ENCODE data around the gene VAV1.
"Not testable (repeated sequence)": the region's sequence is repeated elsewhere in the genome, so short reads cannot be mapped to it uniquely, and the experiment has no call there.

The VAV1 gene

DNA sequence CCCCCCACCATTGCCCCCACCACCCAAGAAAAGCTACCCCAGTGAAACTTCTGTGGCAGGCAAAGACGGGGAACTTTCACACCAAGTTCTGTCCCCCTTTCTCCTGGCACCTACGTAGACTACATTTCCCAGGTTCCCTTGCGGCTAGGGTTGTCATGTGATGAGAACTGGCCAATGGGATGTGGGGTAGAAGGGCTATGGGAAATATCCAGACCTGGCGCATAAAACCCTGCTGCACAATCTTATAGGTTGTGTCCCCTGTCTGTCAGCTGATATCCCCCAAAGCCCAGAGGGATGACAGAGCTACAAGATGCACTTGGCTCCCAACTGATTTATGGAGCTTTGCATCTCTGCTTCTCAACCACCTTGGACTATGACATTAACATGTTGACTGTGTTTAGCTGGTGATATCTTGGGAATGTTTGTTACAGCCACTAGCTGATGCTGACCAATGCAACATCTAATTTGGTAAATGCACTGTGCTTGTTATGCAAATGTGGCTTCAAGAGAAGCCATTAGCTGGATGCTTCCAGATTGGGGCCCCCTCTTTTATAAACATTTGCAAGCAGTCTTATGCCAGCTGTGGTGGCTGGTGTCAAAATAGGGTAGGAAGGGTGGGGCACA lies 11.3 kb upstream of the VAV1 start:
- DNase-seq (ENCODE audit: low read depth in 2 of 2) = no peak

DNA sequence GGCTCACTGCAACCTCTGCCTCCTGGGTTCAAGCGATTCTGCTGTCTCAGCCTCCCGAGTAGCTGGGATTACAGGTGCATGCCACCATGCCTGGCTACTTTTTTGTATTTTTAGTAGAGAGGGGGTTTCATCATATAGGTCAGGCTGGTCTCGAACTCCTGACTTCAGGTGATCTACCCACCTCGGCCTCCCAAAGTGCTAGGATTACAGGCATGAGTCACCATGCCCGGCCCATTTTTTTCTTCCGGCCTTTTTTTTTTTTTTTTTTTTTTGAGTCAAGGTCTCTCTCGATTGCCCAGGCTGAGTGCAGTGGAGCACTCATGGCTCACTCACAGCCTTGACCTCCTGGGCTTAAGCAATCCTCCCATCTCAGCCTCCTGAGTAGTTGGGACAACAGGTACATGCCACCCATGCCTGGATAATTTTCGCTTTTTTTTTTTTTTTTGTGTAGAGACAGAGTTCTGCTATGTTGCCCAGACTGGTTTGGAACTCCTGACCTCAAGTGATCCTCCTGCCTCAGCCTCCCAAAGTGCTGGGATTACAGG lies 10.2 kb upstream of the VAV1 start:
- DNase-seq (ENCODE audit: low read depth in 2 of 2) = not testable (repeated sequence)

DNA sequence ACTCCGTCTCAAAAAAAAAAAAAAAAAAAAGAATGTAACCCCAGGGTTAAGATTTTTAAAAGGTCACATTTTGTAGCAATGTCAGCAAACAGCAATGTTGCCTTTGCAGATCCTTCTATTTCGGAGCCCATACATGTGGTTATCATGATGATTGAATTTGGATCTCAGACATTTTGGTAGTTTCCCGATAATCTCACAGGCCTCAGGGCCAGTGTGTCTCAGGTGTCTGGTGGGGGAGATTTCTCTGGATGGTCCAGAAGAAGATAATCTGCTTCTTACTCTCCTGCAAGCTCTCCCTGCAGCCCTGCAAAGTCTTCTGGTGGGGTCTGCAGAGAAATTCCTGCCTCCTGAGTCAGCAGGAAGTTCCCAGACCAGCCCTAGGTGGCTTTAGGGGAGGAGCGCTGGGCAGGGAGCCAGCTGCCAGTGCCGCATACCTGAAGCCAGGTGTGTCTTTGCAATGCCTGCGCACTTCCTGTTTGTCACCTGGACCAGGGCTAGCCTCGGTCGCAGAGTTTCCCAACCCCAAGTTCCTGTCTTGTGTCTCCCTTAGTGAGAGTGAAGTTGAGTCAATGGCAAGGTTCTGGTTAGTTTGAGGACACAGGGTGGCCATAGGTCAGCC lies 6.7 kb upstream of the VAV1 start:
- no peak for DNase-seq (ENCODE audit: low read depth in 2 of 2)

DNA sequence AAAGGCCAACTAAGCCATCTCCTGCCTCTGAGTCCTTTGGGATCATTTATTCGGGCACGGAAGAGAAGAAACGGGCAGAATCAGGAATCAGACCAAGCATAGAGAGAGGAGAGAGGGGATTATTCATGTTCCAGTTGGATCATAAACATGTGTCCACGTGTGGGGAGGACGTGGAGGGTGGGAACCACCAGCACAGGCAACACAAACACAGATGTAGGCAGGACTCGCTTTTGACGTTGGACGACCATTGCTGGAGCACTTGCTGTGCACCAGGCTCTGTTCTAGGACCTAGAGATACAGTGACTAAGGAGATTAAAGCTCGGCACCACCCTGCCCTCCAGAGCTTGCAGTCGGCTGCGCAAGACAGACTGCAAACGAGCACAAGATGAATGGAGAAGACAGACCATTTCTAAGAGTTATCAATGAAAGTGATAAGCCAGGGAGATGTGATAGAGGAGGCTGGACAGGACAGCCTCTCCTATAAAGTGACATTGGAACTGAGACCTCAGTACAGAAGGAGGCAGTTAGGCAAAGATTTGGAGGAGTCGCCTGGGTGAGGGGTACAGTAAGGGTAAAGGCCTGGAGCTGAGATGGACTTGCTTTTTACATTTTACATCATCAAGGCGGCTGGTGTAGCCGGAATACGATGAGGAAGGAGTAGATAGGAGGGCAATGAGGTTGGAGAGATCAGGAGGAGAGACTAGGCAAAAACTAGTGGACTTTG lies 6.0 kb upstream of the VAV1 start:
- DNase-seq (ENCODE audit: low read depth in 2 of 2) = no peak

DNA sequence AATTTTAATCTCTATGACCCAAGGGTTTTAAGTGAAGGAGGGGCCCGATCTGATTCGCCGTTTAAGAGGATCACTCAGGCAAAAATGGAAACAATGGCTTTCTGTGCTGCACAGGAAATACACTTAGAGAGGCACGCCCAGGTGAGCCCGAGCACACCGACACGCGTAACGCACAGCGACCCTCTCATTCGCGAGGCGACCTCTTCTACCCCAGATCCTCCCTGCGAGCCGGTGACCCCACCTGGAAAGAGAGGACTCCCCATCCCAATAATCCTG lies 5.5 kb upstream of the VAV1 start:
- no peak for DNase-seq (ENCODE audit: low read depth in 2 of 2)

DNA sequence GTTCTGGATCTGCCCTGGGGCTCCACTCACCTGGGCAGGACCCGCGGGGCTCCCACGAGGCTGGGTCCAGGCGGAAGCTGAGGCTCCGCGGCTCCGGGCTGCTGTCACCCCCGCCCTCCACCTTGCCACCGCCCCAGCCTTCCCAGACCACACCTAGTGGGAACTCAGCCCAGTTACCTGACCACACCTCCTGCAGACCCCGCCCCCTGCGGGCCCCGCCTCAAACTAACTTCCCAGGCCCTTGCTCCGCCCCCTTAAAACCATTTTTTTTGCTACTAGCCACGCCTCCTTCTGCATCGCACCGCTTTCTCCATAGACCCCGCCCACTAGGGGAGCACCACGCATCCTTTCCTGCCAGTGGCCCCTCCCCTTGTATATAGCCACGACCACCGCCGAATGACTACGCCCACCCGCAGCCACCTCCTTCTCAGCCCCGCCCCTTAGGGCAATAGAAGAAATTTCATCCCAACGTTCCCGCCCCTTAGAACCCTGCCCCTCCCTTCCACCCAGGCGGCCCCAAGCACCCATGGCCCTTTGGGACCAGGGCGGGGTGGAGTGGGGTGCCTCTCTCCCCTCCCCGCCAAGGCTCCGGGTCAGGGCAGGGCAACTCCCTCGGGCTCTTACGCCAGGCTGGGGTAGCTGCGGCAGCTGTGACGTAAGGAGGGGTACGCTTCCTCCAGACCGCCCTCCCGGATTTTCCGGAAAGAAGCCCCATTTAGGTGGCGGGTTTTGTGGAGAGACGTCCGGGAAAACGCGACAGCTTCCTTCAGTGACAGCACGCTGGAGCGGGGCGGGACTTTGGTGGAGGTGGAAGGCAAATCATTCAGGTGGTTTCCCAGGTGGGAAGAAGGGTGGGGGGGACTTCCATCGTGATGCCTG lies 4.9 kb upstream of the VAV1 start, which contains the start of gene SH2D3A:
TSS of gene SH2D3A (minus strand) at position 79 of the 879 bp plus-strand sequence. CDS start 3,687 bp downstream, outside the sequence.
- peak; percentile 94 to 97 for DNase-seq (ENCODE audit: low read depth in 2 of 2)

DNA sequence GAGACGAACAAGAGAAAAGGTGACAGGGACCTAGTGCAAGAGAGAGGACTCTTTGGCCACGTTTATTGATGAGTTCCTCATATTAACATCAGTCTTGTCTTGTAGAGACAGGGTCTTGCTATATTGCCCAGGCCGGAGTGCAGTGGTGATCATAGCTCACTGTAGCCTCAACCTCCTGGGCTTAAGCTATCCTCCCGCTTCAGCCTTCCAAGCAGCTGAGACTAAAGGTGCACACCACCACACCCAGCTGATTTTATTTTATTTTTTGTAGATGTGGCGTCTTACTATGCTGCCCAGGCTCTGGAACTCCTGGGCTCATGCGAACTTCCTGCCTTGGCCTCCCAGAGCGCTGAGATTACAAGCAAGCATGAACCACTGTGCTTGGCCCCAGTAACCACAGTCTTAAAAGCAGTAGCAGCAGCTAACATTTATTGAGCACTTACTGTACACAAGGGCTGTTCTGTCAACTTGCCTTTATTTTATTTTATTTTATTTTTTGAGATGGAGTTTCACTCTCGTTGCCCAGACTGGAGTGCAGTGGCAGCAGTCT lies 4.2 kb upstream of the VAV1 start:
- no peak for DNase-seq (ENCODE audit: low read depth in 2 of 2)

DNA sequence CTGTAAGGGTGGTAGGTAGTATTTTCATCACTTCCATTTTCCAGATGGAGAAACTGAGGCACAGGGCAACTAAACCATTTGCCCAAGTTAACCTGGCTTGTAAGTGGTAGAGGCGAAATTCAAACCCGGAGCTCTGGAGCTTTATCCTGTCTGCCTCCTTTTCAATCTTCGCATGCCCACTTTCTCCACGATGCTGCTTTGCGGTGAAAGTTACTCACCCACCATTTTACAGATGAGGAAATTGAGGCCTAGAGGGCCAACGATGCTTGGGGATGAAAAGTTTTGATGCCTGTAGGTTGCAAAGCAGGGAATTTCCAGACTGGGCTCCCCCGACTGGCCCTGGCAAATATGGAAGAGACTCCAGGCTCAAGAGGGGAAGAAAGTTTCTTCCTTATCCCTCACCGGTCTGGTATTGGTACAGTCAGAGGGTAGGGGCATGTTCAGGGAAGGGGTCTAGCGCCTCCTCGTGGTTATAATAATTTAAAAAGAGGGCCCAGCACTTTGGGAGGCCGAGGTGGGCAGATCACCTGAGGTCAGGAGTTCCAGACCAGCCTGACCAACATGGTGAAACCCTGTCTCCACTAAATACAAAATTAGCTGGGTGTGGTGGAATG lies 3.4 kb upstream of the VAV1 start:
- no peak for DNase-seq (ENCODE audit: low read depth in 2 of 2)

DNA sequence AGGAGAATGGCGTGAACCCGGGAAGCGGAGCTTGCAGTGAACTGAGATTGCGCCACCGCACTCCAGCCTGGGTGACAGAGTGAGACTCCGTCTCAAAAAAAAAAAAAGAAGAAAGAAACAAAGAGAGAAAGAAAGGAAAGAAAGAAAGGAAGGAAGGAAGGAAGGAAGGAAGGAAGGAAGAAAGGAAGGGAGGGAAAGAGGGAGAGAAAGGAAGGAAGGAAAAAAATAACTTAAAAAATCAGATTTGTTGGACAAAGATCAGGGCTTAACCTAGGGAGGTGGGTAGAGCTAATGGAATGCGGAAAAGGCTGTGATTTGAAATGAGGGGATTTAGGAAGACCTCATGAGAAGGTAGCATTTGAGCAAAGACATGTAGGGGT lies 870 bp upstream of the VAV1 start:
- DNase-seq (ENCODE audit: low read depth in 2 of 2) = not testable (repeated sequence)

DNA sequence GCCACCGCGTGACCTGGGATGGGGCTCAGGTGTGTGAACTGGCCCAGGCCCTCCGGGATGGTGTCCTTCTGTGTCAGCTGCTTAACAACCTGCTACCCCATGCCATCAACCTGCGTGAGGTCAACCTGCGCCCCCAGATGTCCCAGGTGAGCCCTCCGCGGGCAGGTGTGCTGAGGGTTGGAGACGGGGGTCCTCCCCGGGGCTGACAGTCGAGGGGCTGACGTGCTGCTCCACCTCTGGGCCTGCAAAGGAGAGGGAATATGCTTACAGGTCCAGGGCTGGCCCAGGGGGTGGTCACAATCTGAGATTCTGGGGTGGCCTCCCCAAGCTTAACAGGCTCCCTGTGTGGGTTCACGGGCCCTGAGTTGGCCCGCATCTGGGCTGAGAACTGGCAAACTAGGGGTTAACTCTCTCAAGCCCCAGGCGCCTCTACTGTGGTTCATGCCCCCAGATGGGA lies 386 bp downstream of the VAV1 start:
- DNase-seq (ENCODE audit: low read depth in 2 of 2) = no peak

DNA sequence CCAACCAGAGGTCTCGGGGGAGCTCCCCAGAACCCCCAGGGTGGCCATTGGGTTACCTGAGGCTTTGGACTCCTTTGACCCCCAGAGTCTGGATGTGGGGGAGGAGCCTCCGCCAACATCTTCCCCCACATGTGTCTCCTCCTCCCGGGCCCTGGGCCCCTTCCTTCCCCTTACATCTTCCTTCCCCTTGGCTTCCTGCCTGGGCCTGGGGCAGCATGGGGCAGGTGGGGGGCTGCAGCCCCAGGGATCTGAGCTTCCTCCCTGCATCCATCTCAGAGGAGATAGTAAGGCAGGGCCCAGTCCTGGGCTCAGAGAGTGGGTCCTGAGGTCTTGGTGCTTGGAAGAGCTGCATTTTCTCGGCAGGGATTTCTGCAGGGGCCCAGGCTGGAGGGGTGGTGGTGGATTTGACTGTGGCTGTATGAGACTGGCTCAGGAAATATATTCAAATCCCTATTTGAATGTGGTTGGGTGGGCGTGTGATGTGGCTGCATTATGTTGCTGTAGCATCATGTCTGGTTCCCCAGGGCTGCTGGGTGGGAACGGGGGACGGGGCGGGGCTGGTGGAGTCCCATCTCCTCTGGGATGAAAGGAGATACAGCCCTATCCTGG lies 919 bp downstream of the VAV1 start:
- DNase-seq (ENCODE audit: low read depth in 2 of 2) = peak in 1 of 2 donors; percentile 38

DNA sequence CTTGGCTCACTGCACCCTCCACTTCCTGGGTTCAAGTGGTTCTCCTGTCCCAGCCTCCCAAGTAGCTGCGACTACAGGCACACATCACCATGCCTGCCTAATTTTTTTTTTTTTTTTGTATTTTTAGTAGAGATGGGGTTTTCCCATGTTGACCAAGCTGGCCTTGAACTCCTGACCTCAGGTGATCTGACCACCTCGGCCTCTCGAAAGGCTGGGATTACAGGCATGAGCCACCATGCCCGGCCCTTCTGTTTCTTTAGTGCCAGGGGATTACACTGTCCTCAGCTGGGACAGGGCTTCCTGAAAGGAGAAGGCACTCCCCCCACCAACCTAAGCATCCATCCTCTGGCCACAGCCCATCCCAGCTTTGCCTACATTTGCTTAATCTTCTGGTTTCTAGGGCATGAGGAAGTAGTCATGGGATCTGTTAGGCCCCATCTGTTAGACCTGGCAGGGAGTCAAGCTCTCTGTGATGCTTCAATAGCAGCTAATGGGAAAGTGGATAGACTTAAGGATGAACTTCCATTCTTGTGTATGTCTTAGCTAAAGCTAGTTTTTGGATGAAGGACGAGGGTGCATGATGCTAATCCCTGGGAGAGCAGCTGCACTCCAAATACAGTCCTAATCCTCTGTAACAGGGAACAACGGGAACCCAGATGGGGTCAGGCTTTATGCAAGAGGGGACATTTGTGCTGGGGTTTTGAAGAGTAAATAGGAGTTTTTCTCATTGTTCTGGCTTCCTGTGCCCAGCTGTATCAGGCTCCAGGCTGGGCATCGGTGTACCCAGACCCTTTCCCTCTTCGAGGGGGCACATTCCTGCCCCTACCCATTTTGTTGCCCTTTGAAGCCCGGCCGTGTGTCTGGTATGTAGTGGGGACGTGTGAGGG lies 2.6 kb downstream of the VAV1 start:
- no peak for DNase-seq (ENCODE audit: low read depth in 2 of 2)

DNA sequence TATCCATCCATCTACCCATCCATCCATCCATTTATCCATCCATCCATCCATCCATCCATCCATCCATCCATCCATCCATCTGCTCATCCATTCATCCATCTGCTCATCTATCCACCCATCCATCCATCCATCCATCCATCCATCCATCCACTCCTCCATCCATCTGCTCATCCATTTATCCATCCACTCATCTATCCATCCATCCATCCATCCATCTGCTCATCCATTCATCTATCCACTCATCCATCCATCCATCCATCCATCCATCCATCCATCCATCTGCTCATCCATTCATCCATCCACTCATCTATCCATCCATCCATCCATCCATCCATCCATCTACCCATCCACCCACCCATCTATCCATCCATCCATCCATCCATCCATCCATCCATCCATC lies 3.5 kb downstream of the VAV1 start:
- DNase-seq (ENCODE audit: low read depth in 2 of 2) = not testable (repeated sequence)

DNA sequence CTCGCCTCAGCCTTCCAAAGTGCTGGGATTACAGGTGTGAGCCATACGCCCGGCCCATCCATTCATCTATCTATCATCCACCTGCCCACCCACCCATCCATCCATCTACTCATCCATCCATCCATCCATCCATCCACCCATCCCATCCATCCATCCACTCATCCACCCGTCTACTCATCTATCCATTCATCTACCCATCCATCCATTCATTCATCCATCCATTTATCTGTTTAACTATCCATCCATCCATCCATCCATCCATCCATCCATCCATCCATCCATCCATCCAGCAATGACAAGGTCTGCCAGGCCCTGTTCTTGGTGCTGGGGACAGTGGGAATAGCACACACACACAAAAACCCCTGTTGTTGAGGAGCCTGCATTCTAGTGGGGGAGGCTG lies 4.5 kb downstream of the VAV1 start:
- no peak for DNase-seq (ENCODE audit: low read depth in 2 of 2)

DNA sequence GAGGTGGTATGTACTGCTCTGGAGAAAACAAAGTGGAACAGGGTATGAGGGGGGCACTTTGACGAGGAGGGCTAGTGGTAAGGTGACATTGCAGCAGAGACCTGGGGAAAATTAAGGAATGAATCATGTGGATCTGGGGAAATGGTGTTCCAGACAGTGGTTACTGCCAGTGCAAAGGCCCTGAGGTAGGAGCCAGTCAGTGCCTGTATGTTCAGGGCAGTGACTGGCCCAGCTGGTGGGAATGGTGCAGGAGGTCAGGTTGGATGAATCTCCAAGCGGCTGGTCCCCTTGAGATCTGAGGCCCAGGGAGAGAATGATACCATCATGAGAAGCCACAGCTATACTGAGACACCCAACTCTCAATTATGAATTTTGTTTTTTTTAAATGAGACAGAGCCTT lies 4.9 kb downstream of the VAV1 start:
- DNase-seq (ENCODE audit: low read depth in 2 of 2) = no peak

DNA sequence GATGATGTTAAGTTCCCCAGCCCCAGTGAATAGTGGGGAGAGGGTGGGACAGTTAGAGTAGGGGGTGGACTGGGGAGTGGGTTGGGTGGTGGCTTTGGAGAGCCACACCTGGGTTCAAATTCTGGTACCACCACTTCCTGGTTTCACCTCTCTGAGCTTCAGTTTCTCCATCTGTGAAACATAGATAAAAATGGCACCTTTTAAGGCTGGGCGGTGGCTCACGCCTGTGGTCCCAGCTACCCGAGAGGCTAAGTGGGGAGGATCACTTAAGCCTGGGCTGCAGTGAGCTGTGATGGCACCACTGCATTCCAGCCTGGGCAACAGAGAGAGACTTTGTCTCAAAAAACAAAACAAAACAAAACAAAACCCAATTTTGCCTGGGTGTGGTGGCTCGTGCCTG lies 5.9 kb downstream of the VAV1 start:
- no peak for DNase-seq (ENCODE audit: low read depth in 2 of 2)

DNA sequence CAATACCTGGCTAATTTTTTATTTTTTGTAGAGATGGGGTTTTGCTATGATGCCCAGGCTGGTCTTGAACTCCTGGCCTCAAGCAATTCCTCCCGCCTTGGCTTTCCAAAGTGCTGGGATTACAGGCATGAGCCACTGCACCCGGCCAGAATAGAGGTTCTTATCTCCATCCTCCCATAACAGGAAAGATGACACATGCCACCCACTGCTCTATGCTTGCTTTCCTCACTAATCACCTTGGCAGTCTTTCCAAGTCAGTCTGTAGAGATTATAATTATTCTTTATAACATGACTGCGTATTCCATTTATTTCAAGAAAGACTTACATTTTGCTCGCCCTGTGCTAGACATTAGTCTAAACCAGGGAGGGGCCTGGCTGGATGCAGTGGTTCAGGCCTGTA lies 6.7 kb downstream of the VAV1 start:
- DNase-seq (ENCODE audit: low read depth in 2 of 2) = no peak

DNA sequence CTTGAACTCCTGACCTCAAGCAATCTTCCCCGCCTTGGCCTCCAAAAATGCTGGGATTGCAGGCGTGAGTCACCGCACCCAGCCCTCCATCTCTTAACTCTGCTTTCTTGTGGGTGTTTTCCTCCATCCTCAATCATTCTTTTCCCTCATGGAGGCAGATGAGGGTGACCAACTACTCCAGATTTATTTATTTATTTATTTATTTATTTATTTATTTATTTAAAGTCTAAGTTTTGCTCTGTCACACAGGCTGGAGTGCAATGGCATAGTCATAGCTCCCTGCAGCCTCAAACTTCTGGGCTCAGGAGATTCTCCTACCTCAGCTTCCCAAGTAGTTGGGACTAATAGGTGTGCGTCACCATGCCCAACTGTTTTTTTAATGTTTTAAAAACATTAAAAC lies 14.9 kb downstream of the VAV1 start:
- DNase-seq (ENCODE audit: low read depth in 2 of 2) = no peak

DNA sequence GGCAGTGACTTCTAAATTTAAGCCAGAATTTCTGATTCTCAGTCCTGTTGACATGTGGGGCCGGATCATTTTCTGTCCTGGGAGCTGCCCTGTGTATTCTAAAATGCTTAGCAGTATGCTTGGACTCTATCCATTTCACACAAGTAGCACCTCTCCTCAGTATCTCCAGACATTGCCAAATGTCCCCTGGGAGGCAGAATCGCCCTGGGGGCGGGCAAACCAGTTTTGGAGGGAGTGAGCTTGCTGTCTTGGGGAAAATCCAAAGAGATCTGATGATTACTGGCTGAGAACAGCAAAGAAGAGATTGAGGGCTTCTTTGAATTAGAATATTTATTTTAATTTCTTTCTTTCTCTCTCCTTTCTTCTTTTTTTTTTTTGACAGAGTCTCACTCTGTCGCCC lies 16.4 kb downstream of the VAV1 start:
- no peak for DNase-seq (ENCODE audit: low read depth in 2 of 2)
